ENCODE results near the gene FAM20C.

FAM20C gene

DNA sequence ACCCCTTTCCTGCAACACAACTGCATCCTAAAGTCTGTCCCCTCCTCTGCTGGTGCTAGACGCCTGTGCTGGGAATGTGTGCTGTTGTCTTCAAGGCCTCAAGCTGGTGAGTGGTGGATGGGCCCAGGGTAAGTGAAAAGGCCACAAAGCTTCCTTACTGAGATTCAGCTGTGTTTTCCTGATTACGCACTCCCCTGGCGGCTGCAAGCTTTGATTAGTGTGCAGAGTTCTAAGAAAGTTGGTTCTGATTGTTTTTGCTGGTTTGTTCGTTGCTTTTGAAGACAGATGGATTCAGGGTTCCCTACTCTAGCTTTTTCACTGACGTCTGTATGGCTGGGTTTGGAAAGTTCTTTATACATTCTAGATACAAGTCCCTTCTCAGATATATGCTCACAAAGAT, 85.7 kb downstream of the FAM20C start:
- DNase-seq = no peak

DNA sequence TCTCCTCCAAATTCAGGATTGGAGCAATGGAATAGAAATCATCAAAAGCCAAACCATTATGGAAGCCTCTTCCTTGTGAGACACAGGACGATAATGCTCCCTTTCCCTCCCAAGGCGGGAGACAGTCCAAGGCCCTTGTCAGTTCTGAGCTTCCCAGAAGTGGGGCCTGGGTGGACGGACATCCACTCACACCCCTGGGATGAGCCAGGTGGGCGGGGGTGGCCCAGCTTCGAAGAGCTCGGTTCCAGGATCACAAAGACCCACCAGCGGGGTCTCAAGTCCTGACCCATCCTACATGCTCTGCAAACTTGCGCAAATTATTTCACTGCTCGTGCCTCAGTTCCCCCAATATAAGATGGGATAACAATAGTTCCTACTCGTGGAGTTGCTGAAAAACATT, 87.5 kb downstream of the FAM20C start:
- DNase-seq = no peak

GRCh38 chr7:280461-280860, 88.1 kb downstream of the FAM20C start:
- no peak for DNase-seq

GRCh38 chr7:281637-282036, 89.3 kb downstream of the FAM20C start:
- DNase-seq = no peak

DNA sequence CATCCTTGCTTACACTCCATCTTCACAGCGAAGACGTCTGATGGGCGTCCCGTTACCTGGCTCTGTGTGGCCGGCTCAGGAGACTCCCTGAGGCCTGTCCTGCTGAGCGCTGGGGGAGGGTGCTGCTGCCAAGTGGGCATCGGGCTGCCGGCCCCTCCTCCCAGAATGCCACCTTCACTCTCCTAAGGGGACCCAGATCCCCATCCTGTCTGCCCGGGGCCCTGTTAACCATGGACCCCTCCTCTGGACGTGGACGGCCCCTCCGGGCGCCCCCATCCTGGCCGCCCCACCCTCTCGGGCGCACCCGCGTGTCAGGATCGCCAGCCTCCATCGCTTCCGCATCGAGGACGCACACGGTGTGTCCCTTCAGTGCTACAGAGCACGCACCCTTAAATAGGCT, 90.2 kb downstream of the FAM20C start:
- no peak for DNase-seq

GRCh38 chr7:284762-285722, 92.7 kb downstream of the FAM20C start:
- DNase-seq = no peak

GRCh38 chr7:285731-286130, 93.4 kb downstream of the FAM20C start:
- no peak for DNase-seq

DNA sequence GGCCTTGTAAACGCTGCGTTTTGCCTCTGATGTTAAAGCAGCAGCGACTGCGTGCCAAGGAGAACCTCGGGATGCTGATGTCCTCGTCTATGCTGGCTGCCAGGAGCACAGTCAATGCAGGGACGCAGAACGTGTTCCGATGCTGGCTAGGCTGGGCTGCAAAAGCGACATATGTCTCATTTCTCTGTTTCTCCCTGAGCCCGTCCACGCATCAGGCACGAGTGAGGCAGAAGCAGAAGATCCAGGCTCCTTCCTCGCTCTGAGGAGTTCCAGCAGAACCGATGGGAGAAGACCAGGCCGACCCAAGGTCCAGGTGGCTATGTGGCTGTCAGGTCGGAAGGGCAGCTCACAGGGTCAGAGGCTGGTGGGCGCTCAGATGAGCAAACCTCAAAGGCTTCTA, 93.9 kb downstream of the FAM20C start:
- no peak for DNase-seq

- no peak for DNase-seq
Observed at GRCh38 chr7:288671-289101, 96.3 kb downstream of the FAM20C start.

GRCh38 chr7:289209-289755, 96.9 kb downstream of the FAM20C start:
- no peak for DNase-seq

GRCh38 chr7:289756-290553, 97.6 kb downstream of the FAM20C start, which contains the start of gene FOXL3:
FOXL3 (plus strand) TSS chr7:290170; CDS start chr7:290170, 0 bp downstream.
- DNase-seq = no peak

- DNase-seq = no peak
Observed at GRCh38 chr7:290554-291372, 98.4 kb downstream of the FAM20C start.

GRCh38 chr7:291373-292092, 99.2 kb downstream of the FAM20C start:
- DNase-seq = no peak

GRCh38 chr7:292226-292625, 99.9 kb downstream of the FAM20C start:
- DNase-seq = no peak

- no peak for DNase-seq
Observed at GRCh38 chr7:292826-293225, 100.5 kb downstream of the FAM20C start.

GRCh38 chr7:293681-294439, 101.5 kb downstream of the FAM20C start:
- no peak for DNase-seq

- no peak for DNase-seq
Observed at GRCh38 chr7:294440-295154, 102.2 kb downstream of the FAM20C start.

GRCh38 chr7:295155-296154, 103.1 kb downstream of the FAM20C start:
- DNase-seq = no peak

DNA sequence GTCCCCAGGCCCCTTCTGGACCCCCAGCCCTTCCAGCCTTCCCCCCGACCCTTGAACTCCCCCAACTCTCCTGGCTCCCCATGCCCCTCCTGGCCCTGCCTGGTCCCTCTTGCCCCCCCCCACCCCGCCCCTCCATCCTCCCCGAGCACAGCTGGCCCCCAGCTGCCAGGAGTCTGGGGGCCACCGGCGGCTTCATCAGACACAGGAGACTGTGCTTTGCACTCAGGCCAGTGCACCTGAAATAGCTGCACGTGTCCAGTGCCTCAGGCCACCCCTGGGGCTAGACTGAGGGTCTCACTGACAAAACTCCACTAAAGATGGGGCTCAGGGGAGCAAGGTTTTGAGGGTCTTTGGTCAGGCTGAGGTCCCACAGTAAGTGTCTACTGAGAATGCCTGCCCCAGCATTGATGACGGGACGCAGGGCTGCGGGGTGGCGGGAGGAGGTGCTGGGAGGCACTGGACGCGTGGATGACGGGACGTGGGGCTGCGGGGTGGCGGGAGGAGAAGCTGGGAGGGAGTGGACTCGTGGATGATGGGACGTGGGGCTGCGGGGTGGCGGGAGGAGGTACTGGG, 104.1 kb downstream of the FAM20C start:
- DNase-seq = no peak

All from activated CD8-positive, alpha-beta memory T cell treated with anti-CD3 and anti-CD28 coated beads, Interleukin-2, amount 50 U/mL, for 4 hours (primary cell).